ENCODE data around the gene AP1G2.

AP1G2 gene, protein sequence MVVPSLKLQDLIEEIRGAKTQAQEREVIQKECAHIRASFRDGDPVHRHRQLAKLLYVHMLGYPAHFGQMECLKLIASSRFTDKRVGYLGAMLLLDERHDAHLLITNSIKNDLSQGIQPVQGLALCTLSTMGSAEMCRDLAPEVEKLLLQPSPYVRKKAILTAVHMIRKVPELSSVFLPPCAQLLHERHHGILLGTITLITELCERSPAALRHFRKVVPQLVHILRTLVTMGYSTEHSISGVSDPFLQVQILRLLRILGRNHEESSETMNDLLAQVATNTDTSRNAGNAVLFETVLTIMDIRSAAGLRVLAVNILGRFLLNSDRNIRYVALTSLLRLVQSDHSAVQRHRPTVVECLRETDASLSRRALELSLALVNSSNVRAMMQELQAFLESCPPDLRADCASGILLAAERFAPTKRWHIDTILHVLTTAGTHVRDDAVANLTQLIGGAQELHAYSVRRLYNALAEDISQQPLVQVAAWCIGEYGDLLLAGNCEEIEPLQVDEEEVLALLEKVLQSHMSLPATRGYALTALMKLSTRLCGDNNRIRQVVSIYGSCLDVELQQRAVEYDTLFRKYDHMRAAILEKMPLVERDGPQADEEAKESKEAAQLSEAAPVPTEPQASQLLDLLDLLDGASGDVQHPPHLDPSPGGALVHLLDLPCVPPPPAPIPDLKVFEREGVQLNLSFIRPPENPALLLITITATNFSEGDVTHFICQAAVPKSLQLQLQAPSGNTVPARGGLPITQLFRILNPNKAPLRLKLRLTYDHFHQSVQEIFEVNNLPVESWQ

DNA sequence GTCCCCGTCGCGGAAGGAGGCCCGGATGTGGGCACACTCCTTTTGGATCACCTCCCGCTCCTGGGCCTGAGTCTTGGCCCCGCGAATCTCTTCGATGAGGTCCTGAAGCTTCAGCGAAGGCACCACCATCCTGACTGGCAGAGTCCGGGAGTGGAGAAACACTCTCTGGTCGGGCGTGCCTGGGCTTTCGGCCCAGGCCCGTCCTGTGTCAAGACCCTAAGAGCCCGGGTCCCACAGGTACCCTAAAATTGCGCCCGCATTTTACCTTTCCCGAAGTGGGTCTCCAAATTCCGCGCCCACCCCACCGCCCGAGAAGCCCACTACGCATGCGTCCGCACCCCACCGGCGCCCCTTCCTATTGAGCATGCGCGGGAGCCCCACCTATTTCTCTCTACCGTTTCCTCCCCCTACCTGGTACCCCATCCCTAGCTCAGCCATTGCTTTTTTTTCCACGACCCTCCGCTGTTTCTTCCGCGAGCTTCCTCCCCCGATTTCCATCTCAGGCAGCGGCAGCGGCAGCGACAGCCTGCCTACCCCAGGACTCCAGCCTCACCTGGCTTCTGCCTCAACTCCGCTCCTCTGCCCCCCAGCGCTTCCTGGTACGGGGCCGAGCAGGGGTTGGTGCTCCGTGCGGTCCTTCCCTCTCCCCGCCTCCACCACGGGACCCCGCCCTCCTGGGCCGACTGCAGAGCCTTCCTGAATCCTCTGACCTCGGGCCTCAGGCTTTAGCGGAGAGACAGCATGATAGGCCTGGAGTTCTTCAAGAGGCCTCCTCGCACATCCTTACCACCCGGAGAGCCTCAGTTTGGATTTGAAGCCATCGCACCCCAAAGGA lies at the start of gene AP1G2:
AP1G2 (minus strand) TSS at position 606 of the 835 bp plus-strand sequence; CDS start at position 129, 477 bp downstream.
- TF ChIP-seq, protein P1, sequence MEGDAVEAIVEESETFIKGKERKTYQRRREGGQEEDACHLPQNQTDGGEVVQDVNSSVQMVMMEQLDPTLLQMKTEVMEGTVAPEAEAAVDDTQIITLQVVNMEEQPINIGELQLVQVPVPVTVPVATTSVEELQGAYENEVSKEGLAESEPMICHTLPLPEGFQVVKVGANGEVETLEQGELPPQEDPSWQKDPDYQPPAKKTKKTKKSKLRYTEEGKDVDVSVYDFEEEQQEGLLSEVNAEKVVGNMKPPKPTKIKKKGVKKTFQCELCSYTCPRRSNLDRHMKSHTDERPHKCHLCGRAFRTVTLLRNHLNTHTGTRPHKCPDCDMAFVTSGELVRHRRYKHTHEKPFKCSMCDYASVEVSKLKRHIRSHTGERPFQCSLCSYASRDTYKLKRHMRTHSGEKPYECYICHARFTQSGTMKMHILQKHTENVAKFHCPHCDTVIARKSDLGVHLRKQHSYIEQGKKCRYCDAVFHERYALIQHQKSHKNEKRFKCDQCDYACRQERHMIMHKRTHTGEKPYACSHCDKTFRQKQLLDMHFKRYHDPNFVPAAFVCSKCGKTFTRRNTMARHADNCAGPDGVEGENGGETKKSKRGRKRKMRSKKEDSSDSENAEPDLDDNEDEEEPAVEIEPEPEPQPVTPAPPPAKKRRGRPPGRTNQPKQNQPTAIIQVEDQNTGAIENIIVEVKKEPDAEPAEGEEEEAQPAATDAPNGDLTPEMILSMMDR (IDR thresholded peaks at IDR 0.05) = no peak

DNA sequence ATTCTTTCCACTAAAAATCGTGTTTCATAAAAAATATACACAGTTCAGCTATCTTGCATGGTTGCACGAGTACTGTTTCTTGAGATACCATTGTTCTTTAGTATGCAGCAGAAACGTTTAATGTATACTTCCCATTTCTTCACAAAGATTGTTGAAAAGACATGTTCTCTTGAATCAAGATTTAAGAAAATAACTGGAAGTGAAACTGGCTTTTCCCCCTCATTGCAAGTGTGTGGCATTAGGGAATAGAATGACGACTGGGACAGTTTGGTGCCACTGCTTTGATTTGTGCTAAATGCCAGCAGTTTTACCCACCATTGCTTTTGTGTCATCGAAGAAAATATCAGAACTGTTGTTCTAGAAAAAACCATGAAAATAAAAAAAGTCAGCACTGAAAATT lies 48.3 kb upstream of the AP1G2 start:
- TF ChIP-seq, protein P1 (IDR thresholded peaks at IDR 0.05) = no peak

DNA sequence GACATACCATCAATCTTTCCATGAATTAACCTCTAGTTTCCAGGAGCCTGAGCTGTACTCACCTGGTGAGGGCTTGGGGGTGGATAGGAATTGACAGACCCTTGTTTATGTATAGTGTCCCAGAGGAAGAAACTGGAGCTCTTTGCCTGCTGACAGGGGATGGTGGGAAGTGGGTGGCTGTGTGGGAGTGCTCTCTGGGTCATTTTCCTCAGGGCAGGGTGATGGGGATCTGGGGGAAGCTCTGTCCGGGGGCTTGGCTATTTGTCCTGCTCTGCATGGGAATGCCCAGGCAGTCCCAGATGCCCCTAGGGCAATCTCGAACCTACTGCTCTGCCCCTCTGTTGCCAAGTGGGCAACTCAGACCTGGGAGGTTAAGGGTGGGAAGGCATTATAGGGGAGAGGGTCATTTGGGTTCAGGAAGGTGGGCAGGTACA lies 46.8 kb upstream of the AP1G2 start:
- TF ChIP-seq, protein P1 (IDR thresholded peaks at IDR 0.05) = no peak

DNA sequence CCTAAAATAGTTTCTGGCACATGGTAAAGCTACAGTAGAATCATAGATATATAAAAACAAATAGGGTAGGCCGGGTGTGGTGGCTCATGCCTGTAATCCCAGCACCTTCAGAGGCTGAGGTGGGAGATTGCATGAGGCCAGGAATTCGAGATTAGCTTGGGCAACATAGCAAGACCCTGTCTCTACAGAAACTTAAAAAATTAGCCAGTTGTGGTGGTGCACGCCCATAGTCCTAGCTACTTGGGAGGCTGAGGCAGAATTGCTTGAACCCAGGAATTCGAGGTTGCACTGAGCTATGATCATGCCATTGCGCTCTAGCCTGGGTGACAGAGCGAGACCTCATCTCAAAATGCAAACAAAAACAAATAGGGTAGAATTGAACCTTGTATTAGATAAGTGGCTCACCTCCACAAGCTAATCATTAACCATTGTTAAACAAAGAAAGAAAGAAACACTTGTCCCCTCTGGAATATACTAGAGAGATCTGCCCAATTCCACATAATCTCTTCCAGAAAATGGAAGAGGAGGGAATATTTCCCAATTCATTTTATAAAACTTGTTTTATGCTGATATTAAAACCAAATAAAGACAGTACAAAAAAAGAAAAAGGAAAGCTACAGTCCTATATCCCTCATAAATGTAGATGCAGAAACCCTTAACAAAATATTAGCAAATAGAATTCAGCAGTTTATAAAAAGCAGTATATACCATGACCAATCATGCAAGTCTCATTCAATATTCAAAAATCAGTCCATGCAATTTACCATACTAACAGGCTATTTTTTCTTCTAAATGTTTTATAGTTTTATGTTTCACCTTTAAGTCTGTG lies 45.9 kb upstream of the AP1G2 start:
- TF ChIP-seq, protein P1 (IDR thresholded peaks at IDR 0.05) = no peak

DNA sequence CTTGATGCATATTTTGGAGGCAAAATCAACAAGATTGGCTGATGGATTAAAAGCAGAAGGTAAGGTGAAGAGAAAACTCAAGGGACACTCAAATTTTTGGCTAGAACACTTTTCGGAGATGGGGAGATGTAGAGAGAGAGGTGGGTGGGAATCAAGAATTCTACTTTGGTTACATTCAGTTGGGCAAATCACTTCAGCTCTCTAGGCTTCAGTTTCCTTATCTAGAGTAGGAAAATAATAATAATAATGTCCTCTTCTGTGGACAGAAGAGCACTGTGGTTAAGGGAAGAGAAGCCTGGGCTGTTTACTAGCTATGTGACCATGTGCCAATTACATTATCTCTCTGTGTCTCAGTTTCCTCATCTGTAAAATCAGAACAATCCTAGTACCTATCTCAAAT lies 45.2 kb upstream of the AP1G2 start:
- TF ChIP-seq, protein P1 (IDR thresholded peaks at IDR 0.05) = no peak

DNA sequence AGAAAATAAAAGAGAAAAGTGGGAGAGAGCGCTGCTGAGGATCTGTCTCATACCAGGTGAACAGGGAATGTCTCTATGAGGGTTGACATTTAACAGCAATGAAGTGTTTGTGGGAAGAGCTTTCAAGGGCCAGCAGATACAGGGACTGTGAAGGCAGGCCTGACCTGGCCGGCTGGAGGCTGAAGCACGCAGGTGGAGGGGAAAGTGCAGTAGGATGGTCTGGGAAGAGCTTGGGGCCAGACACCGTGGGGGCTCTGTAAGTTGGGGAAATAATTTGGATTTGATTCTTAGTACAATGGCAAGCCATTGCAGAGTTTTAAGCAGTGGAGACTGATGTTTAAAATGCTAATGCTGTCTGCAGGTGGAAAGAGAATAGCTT lies 44.8 kb upstream of the AP1G2 start:
- TF ChIP-seq, protein P1 (IDR thresholded peaks at IDR 0.05) = no peak
